Measurements from ENCODE around the gene ATP8A1.
A peak's percentile ranks its signal among the peaks of the same experiment; 100 is the strongest.

The ATP8A1 gene

DNA sequence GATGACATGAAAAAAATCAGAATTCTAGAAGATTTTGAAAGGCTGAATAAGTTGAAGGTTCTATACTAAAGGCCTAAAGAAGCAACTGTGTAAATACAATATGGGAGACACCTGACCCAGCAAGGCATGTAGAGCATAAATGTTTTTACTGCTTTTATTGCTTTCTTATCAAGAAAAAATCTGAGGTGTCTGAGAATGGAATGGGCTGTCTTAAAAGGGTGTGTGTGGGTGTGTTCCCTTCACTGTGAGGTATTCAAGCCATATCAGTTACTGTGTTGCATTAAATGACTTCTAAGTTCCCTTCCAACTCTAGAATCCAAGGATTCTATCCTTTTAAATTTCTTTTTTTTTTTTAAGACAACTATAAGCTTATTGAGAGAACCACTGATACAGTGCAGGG is 15.7 kb downstream of the ATP8A1 start:
- Mint-ChIP-seq H3K27ac (peak overlapping the region; percentile 78), H3K9me3 (ENCODE audit: low read depth) (no peaks in the 10 kb centered on the region), H3K4me1 (ENCODE audit: low read depth) (peaks cover 96% of the 10 kb centered on the region), H3K4me3 (peak overlapping the region; percentile 56), H3K27me3 (no peaks in the 10 kb centered on the region), H3K36me3 (peaks cover 4% of the 10 kb centered on the region)

DNA sequence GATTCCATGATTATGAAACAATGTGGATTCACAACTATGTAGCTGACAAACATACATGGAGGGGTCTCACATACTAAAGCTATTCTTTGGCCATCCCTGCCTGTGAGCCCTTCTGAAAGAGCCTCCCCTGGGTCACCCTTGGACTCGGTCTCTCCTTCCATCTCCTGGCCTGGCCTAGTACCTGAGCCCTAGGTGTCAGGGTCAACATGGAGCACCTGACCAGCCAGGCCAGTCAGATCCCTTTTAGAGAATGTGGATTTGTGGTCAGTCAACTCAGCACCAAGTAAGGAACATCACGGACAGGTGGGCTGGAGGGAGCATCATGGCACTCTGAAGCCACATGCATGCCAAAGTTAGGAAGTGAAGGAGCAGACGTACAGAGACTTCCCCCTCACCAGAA is 16.3 kb downstream of the ATP8A1 start:
- Mint-ChIP-seq H3K4me3 (no peak overlapping the region), H3K27me3 (no peaks in the 10 kb centered on the region), H3K36me3 (peaks cover 4% of the 10 kb centered on the region), H3K27ac (peak overlapping the region; percentile 78), H3K9me3 (ENCODE audit: low read depth) (no peaks in the 10 kb centered on the region), H3K4me1 (ENCODE audit: low read depth) (peaks cover 96% of the 10 kb centered on the region)

DNA sequence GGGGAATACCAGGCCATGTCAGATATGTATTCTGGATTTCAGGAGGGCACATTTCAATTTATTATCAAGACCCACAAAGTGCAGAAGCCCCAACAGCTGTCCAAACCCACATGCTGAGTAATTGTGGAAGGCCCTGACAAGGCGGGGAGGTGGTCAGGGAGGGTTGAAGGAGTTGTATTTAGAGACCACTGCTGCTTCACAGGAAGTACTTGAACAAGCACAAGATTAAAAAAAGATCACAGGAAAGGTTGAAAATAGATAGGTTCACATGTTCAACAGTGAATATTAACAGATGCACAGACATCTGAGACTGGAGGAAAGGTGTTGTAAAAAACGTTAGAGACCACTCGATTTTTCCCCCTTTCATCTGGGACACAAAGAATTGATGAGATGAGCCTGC is 17.9 kb downstream of the ATP8A1 start:
- Mint-ChIP-seq H3K4me3 (peak overlapping the region; percentile 55), H3K9me3 (ENCODE audit: low read depth) (no peaks in the 10 kb centered on the region), H3K36me3 (peaks cover 4% of the 10 kb centered on the region), H3K27me3 (no peaks in the 10 kb centered on the region), H3K4me1 (ENCODE audit: low read depth) (peaks cover 91% of the 10 kb centered on the region), H3K27ac (peak overlapping the region; percentile 89)

DNA sequence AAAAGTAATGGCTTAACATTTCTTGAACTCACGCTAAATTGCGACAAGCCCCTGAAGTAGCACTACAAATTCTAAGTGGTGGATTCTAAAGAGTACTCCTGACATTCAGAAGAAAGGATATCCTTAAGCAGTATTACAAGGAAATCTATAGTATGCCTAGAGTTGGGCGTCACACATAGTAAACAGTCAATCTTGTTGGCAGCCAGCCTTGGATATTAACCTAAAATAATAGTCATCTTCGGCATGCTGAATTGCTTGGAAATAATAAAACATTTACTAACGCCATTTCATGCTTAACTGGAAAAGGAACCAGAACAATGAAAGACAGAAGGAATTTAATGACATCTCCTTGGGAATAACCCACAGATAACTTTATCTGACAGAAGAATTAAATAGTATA is 18.6 kb downstream of the ATP8A1 start:
- H3K4me3 Mint-ChIP-seq = no peak overlapping the region
- H3K27ac Mint-ChIP-seq = peak overlapping the region; percentile 89
- H3K27me3 Mint-ChIP-seq = no peaks in the 10 kb centered on the region
- H3K4me1 Mint-ChIP-seq (ENCODE audit: low read depth) = peaks cover 91% of the 10 kb centered on the region
- no peaks in the 10 kb centered on the region for H3K9me3 Mint-ChIP-seq (ENCODE audit: low read depth)
- peaks cover 7% of the 10 kb centered on the region for H3K36me3 Mint-ChIP-seq

DNA sequence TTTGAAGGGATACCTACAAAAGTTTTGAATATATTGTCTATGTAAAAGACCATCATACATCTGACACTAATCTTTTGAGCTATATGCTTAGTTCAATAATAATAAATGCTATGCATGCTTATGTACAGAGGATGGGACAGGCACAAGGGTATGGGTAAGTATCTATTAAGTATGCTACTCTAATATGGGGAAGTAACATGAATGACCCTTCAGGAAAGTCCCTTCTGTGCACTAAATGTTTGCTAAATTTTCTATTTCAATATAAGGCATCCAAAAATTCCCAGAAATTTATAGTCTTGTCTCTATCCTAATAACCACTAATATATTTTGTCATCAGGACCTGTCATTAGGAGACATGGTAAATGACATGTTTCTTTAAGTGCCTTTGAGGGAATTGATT is 19.0 kb downstream of the ATP8A1 start:
- no peaks in the 10 kb centered on the region for H3K9me3 Mint-ChIP-seq (ENCODE audit: low read depth)
- H3K4me3 Mint-ChIP-seq = no peak overlapping the region
- H3K4me1 Mint-ChIP-seq (ENCODE audit: low read depth) = peaks cover 91% of the 10 kb centered on the region
- peak overlapping the region; percentile 59 for H3K27ac Mint-ChIP-seq
- H3K27me3 Mint-ChIP-seq = no peaks in the 10 kb centered on the region
- peaks cover 8% of the 10 kb centered on the region for H3K36me3 Mint-ChIP-seq

DNA sequence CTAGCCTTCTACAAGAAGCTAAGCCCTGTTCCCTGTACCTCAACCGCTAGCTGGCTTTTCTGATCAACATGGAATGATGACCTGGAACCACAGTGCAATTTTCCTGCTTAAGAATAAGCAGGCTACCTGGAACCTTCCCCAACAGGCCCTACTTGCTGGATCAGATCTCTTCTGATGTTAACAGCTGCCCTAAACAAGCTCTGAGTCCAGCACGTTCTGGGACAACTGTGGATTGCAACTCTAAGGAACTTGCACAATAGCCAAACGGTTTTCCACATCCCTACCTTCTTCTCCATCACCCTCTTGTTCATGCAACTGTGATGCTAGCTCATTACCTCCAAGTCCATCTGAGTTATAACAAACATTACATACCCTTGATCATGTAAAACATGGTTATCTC is 19.8 kb downstream of the ATP8A1 start:
- no peak overlapping the region for H3K27ac Mint-ChIP-seq
- peaks cover 89% of the 10 kb centered on the region for H3K4me1 Mint-ChIP-seq (ENCODE audit: low read depth)
- peak overlapping the region; percentile 25 for H3K4me3 Mint-ChIP-seq
- no peaks in the 10 kb centered on the region for H3K9me3 Mint-ChIP-seq (ENCODE audit: low read depth)
- H3K36me3 Mint-ChIP-seq = peaks cover 8% of the 10 kb centered on the region
- H3K27me3 Mint-ChIP-seq = no peaks in the 10 kb centered on the region

DNA sequence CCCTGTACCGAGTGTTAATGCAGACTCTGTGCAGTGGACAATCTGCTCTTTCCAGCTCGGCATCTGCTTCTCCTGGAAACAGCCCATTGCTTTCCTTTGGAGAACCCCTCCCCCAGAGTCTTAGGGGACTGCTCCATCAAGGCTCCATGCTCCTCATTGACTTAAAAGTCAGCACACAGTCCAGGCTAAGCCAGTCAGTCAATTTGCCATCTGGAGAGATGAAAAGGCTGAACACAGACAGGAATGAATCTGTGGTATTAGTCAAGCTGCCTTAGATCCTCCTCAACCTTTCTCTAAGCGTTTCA is 20.3 kb downstream of the ATP8A1 start:
- Mint-ChIP-seq H3K9me3 (ENCODE audit: low read depth) (no peaks in the 10 kb centered on the region), H3K27ac (no peak overlapping the region), H3K27me3 (no peaks in the 10 kb centered on the region), H3K4me3 (no peak overlapping the region), H3K36me3 (peaks cover 10% of the 10 kb centered on the region), H3K4me1 (ENCODE audit: low read depth) (peaks cover 89% of the 10 kb centered on the region)

DNA sequence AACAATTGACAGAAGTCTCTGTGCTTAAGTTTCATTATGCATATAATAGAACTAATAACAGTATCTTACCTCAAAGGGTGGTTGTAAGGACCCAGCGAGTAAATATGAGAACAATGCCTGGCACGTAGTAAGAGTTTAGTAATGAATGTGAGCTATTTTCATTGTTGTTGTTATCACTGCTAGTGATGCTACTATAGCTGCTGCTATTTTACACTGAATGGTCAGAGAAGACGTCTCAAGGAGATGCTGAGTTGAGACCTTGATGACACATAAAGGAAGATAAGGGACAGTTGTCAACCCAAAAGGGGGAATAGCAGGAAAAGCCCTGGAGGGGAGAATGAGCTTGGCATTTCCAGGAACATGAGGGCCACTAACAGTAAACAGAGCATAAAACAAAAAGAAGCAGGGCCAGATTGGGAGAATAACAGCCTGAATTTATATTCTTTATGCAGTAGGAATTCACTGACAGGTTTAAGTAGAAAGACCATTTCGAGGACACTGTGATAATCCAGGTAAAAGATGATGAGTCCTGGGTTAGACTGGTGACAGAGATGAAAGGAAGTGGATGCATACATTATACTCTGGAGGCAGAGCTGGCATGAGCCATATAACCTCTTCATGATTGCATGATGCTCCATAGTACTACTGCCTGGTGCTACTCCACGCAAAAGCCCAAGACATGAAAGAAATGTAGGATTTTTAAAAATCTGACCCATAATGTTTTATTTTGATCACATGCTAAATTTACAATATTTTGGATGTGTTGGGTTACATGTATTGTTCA is 23.1 kb downstream of the ATP8A1 start:
- Mint-ChIP-seq H3K4me1 (ENCODE audit: low read depth) (peaks cover 92% of the 10 kb centered on the region), H3K36me3 (peaks cover 15% of the 10 kb centered on the region), H3K9me3 (ENCODE audit: low read depth) (no peaks in the 10 kb centered on the region), H3K4me3 (no peak overlapping the region), H3K27me3 (no peaks in the 10 kb centered on the region), H3K27ac (peak overlapping the region; percentile 30)

DNA sequence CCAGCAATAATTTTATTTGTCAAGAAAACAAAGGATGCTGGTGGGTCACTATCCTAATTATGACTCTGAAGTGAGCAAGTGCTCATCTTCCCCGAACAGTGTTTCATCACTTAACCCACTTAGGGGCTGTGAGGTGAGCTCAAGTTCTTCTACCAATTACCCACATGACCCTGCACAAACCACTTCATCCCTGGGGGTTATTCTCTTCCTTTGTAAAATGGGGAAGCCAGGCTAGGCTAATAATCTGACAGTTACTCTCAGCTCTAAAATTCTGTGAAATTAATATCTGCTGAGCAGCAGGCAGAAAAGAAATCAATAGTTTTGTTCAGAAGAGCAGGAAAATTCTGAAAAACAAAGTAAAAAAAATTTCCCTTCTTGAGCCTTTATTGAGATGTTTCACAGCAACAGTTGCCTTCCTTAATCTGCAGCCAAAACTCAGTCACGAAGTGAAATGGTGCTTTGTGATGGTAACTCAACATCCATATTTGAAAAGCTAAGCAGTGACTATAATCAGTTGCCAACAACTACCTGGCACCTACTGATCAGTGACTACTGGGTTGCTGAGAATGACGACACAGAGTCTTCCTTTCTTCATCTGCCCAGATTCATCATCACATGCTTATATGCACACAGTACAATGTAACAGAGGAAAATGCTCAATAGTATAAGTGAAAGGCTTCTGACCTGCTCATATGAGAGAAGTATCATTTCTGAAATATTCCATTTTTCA is 24.1 kb downstream of the ATP8A1 start:
- Mint-ChIP-seq H3K36me3 (peaks cover 15% of the 10 kb centered on the region), H3K9me3 (ENCODE audit: low read depth) (no peaks in the 10 kb centered on the region), H3K27ac (peak overlapping the region; percentile 30), H3K27me3 (no peaks in the 10 kb centered on the region), H3K4me3 (no peak overlapping the region), H3K4me1 (ENCODE audit: low read depth) (peaks cover 92% of the 10 kb centered on the region)

DNA sequence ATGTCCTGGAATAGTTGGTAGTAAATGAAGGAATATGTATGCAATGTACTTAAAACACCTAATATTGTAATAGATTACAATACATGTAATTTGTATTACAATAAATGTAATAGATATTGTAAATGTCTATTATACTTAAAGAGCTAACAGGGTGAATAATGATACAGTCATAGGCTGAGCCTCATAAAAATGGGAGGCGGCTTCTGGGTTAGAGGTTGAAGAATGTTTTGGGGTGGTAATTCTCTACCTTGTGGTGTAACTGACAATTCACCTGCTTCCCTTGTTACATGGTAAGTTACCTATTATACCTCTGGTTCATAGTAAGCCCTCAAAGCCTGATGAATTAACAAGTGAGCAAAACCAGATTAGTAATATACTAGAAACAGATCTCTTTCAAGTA is 26.0 kb downstream of the ATP8A1 start:
- H3K4me1 Mint-ChIP-seq (ENCODE audit: low read depth) = peaks cover 92% of the 10 kb centered on the region
- H3K27ac Mint-ChIP-seq = peak overlapping the region; percentile 71
- no peaks in the 10 kb centered on the region for H3K9me3 Mint-ChIP-seq (ENCODE audit: low read depth)

DNA sequence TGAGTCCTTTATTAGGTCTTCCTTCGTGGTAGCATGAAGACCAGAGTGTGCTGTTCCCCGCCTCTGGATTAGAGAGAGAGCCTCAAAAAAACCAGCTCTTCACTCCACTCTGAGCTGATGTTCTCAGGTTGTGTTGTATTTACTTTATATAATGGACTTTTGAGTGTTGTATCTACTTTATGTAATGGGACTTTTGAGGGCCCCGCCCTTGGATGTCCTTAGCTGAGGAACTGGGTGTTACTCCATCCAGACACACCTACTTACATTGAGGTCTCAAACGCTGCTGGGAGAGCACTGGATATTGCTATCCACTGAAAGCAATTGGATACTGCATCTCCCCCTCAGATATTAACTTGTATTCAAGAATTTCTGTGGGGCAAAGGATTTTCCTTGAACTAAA is 28.2 kb downstream of the ATP8A1 start:
- H3K27me3 Mint-ChIP-seq = no peaks in the 10 kb centered on the region

More for the DNA sequence above, 26.0 kb downstream of the ATP8A1 start:
- Mint-ChIP-seq H3K36me3 (peaks cover 12% of the 10 kb centered on the region), H3K27me3 (no peaks in the 10 kb centered on the region), H3K4me3 (no peak overlapping the region)

DNA sequence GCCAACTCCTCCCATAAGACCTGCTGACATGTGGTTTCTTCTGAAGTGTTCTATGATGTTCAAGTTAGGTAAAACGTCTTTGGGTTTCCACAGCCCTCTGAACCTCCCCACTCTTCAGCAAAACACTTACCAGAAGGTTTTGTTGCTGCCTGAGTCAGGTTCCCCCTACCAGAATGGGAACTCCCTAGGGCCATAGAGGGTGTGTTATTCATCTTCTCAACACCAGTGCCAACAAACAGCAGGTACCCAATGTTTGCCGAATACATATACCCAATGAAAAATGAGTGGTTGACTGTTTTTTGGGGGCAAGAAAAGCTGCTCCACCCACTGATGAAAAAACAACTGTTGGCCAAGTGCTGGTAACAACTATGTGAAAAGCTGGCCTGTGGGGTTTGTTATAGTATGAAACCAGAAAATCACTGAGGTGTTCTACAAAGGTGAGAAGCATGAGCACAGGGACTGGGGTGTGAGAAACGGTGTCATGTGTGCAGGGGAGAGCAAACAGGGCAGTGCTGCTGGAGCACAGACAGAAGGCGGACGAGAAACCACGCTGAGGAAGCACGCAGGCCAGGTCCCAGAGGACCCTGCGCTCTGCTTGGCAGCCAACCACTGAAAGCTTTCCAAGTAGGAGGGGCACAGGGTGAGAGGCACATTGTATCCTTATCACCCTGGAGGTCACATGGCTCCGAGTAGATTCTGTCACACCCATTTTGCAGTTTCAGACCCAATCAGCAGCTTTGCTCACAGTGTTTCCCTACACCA is 28.8 kb downstream of the ATP8A1 start:
- Mint-ChIP-seq H3K27me3 (no peaks in the 10 kb centered on the region), H3K27ac (peak overlapping the region; percentile 90), H3K9me3 (ENCODE audit: low read depth) (no peaks in the 10 kb centered on the region), H3K4me1 (ENCODE audit: low read depth) (peaks cover 79% of the 10 kb centered on the region), H3K4me3 (peak overlapping the region; percentile 75), H3K36me3 (peaks cover 21% of the 10 kb centered on the region)

More for the DNA sequence above, 28.2 kb downstream of the ATP8A1 start:
- Mint-ChIP-seq H3K4me3 (peak overlapping the region; percentile 75), H3K9me3 (ENCODE audit: low read depth) (no peaks in the 10 kb centered on the region), H3K4me1 (ENCODE audit: low read depth) (peaks cover 84% of the 10 kb centered on the region), H3K36me3 (peaks cover 18% of the 10 kb centered on the region), H3K27ac (peak overlapping the region; percentile 90)

DNA sequence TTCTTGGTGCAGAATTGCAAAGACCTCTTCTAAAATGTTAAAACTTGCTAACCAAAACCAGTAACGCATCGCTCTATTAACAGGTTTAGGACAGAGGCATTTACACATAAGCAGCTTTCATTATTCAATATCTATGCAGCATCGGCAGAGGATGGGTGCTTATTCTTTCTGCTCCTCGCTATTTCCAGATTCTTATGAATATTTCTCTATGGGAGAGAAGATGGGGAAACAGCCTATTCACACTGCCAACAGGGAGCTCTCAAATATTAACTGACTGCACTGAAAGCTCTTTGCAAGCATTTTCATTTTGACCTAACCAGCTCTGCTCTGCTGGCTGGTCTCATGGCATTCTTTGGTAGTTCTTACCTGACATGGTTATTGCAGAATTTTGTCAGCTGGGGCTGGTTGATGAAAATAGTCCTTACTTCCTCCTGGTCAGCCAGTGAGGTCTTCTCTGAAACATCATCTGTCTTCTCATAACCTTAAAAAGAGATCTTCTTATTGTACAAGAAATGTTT is 30.2 kb downstream of the ATP8A1 start:
- Mint-ChIP-seq H3K4me3 (peak overlapping the region; percentile 75), H3K36me3 (peaks cover 26% of the 10 kb centered on the region), H3K4me1 (ENCODE audit: low read depth) (peaks cover 69% of the 10 kb centered on the region), H3K9me3 (ENCODE audit: low read depth) (no peaks in the 10 kb centered on the region), H3K27me3 (no peaks in the 10 kb centered on the region), H3K27ac (peak overlapping the region; percentile 90)

DNA sequence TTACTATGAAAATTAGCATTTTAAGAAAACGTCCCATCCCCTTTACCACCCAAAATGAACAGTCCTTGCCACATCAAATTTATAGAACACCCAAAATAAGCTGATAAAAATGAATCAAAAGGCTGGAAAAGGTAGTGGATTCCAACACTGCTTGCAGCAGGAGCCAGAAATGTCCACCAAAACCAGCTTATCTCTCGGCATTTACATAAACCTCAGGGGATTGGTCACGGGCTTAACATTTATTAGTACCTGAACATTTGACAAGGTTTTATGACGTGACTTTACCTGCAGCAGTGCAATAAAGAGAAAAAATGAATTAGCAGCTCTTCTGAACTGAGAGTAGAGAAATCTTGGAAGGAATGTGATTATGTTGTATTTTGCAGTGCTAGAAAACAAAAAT is 31.6 kb downstream of the ATP8A1 start:
- Mint-ChIP-seq H3K27me3 (no peaks in the 10 kb centered on the region), H3K4me3 (no peak overlapping the region), H3K4me1 (ENCODE audit: low read depth) (peaks cover 62% of the 10 kb centered on the region), H3K27ac (peak overlapping the region; percentile 11), H3K36me3 (peaks cover 29% of the 10 kb centered on the region), H3K9me3 (ENCODE audit: low read depth) (no peaks in the 10 kb centered on the region)

DNA sequence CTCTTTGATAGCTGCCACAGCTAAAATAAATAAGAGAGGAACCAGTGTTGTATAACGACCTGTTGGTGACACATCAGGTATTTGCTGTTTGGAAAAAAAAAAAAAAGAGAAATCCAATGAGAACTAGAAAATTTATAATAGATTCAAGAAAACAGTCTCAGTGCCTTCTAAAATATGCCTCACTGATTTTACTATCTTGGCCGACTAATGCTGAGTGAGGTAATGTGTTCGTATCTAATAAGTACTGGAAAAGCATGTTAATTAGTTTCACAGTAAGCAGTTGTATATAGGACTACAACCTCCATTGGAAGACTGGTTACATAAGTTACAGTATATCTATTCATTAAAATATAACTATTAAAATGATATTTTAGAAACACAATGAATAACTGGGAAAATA is 32.4 kb downstream of the ATP8A1 start:
- Mint-ChIP-seq H3K4me1 (ENCODE audit: low read depth) (peaks cover 55% of the 10 kb centered on the region), H3K27me3 (no peaks in the 10 kb centered on the region), H3K9me3 (ENCODE audit: low read depth) (no peaks in the 10 kb centered on the region), H3K27ac (no peak overlapping the region), H3K4me3 (no peak overlapping the region), H3K36me3 (peaks cover 36% of the 10 kb centered on the region)

Data from activated naive CD8-positive, alpha-beta T cell (primary cell).